K562 (cell line): Measurements from ENCODE around the gene BAZ2A. TPM values are rescaled to one million over a fixed set of nuclear protein-coding genes. Genes with fewer than 3 reads are reported as not detected.
A peak's percentile ranks its signal among the peaks of the same experiment; 100 is the strongest.

Experiments
- ATF1 ChIP-seq, 2 experiments: fragments of 450-650 bp in 1 of 2; IDR thresholded peaks; 2 replicates each; pipeline ENCODE4 v1.6.1; 2016; ENCODE audit warnings: missing compliant biosample characterization in 1 of 2, missing genetic modification characterization in 1 of 2
- BMI1 ChIP-seq: fragments of 150-350 bp; IDR thresholded peaks from 2 replicates; pipeline ENCODE4 v1.6.1; 2014; ENCODE audit warnings: low read length
- ELF4 ChIP-seq: fragments of 450-650 bp; formaldehyde crosslinking; IDR thresholded peaks from 2 replicates; pipeline ENCODE4 v1.4.0; 2022; ENCODE audit warnings: missing genetic modification characterization
- MAZ ChIP-seq, 2 experiments: fragments of 450-650 bp in 1 of 2; sonication (generic) in 1 of 2; formaldehyde crosslinking; IDR thresholded peaks in 1 of 2; conservative IDR thresholded peaks in 1 of 2; 2 replicates each; pipeline versions ENCODE4 v1.4.0 to v1.5.0; 2020; ENCODE audit warnings: mild to moderate bottlenecking in 1 of 2, missing genetic modification reagents in 1 of 2
- RNF219 ChIP-seq: fragments of 250-450 bp; sonication (Bioruptor Pico); IDR thresholded peaks from 2 replicates; pipeline ENCODE4 v1.5.0; 2022; ENCODE audit warnings: mild to moderate bottlenecking
- SMARCB1 ChIP-seq: IDR thresholded peaks from 2 replicates; pipeline ENCODE4 v1.6.1; 2011; ENCODE audit warnings: improper control_type of control experiment, low read depth; ENCODE audit not compliant: insufficient read length
- THRB ChIP-seq: fragments of 450-650 bp; formaldehyde crosslinking; conservative IDR thresholded peaks from 2 replicates; pipeline ENCODE4 v1.4.0; 2022; ENCODE audit warnings: mild to moderate bottlenecking, missing genetic modification characterization
- TOE1 ChIP-seq, 2 experiments: fragments of 450-650 bp in 1 of 2; sonication (generic) in 1 of 2; formaldehyde crosslinking in 1 of 2; IDR thresholded peaks; 2 replicates each; pipeline versions ENCODE4 v1.7.1 to v1.8.0; 2016 to 2022; ENCODE audit warnings: borderline replicate concordance in 2 of 2, mild to moderate bottlenecking in 2 of 2, antibody characterized with exemption in 1 of 2, inconsistent platforms in 1 of 2, low read depth in 1 of 2, missing genetic modification reagents in 1 of 2, moderate library complexity in 1 of 2
- polyA plus RNA-seq, 8 experiments: library from polyadenylated mRNA; depleted of rRNA in 4 of 8; stranded (reverse) in 5 of 8; unstranded in 3 of 8; fragments of >200 nt; fragmentation: Nextera tagmentation in 2 of 8; fragmentation: Illumina TruSeq in 1 of 8; extraction: Ambion mirVana in 2 of 8; extraction: Trizol in 1 of 8; gene quantifications; 2 replicates each; pipeline versions ENCODE4 v1.2.1 to v1.2.3, GENCODE V29; 2011 to 2014; ENCODE audit warnings: inconsistent platforms in 1 of 8, missing spikeins in 1 of 8
- total RNA-seq, 7 experiments: library from RNA; depleted of rRNA in 6 of 7; stranded (reverse); fragments of >200 nt in 6 of 7; fragmentation: Illumina TruSeq in 2 of 7; extraction: Trizol in 2 of 7; gene quantifications; 2 replicates each; pipeline versions ENCODE4 v1.2.1 to v1.2.3, GENCODE V29; 2011 to 2021; ENCODE audit warnings: low replicate concordance in 1 of 7
- TF ChIP-seq, protein P1 (sequence below), 2 experiments: fragments of 450-650 bp; IDR thresholded peaks; 2 replicates each; pipeline ENCODE4 v1.6.1; 2016
- TF ChIP-seq, protein P2 (sequence below): IDR thresholded peaks from 3 replicates; pipeline ENCODE4 v1.6.1; 2011; ENCODE audit warnings: borderline replicate concordance, mild to moderate bottlenecking, moderate library complexity; ENCODE audit not compliant: insufficient read length; ENCODE audit errors: extremely low read depth
- TF ChIP-seq, protein P3 (sequence below): fragments of 450-650 bp; IDR thresholded peaks from 2 replicates; pipeline ENCODE4 v1.7.1; 2018; ENCODE audit warnings: mild to moderate bottlenecking, low read depth; ENCODE audit not compliant: partially characterized antibody
- TF ChIP-seq, protein P4 (sequence below): sonication (generic); IDR thresholded peaks from 2 replicates; pipeline ENCODE4 v1.6.1; 2016

BAZ2A gene
- total and polyA plus RNA-seq, 9 of the 15 experiments (the other 6 are each of a cell fraction or from before 2014, with no cell fraction given): 4.5 to 86.4 (median 26.2) TPM

GRCh38 chr12:56634242-56634836, 4.2 kb upstream of the BAZ2A start (continued):
- TF ChIP-seq, protein P1, sequence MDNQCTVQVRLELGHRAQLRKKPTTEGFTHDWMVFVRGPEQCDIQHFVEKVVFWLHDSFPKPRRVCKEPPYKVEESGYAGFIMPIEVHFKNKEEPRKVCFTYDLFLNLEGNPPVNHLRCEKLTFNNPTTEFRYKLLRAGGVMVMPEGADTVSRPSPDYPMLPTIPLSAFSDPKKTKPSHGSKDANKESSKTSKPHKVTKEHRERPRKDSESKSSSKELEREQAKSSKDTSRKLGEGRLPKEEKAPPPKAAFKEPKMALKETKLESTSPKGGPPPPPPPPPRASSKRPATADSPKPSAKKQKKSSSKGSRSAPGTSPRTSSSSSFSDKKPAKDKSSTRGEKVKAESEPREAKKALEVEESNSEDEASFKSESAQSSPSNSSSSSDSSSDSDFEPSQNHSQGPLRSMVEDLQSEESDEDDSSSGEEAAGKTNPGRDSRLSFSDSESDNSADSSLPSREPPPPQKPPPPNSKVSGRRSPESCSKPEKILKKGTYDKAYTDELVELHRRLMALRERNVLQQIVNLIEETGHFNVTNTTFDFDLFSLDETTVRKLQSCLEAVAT (IDR thresholded peaks at IDR 0.05): peak in 1 of 2 experiments; percentile 38; a peak in 2 of 4 replicates
- peak in 1 of 2 experiments; percentile 24; a peak in 1 of 4 replicates for TF ChIP-seq MAZ (CRISPR knock-in tag; conservative IDR thresholded peaks at IDR 0.05 in 1 of 2, IDR thresholded peaks at IDR 0.05 in 1 of 2)
- TF ChIP-seq BMI1: no peak
- TF ChIP-seq, protein P2, sequence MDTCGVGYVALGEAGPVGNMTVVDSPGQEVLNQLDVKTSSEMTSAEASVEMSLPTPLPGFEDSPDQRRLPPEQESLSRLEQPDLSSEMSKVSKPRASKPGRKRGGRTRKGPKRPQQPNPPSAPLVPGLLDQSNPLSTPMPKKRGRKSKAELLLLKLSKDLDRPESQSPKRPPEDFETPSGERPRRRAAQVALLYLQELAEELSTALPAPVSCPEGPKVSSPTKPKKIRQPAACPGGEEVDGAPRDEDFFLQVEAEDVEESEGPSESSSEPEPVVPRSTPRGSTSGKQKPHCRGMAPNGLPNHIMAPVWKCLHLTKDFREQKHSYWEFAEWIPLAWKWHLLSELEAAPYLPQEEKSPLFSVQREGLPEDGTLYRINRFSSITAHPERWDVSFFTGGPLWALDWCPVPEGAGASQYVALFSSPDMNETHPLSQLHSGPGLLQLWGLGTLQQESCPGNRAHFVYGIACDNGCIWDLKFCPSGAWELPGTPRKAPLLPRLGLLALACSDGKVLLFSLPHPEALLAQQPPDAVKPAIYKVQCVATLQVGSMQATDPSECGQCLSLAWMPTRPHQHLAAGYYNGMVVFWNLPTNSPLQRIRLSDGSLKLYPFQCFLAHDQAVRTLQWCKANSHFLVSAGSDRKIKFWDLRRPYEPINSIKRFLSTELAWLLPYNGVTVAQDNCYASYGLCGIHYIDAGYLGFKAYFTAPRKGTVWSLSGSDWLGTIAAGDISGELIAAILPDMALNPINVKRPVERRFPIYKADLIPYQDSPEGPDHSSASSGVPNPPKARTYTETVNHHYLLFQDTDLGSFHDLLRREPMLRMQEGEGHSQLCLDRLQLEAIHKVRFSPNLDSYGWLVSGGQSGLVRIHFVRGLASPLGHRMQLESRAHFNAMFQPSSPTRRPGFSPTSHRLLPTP: no peak
- TF ChIP-seq THRB: 0 out of 2 replicates have a peak, but pooled peaks have one; percentile 29
- TF ChIP-seq, protein P3, sequence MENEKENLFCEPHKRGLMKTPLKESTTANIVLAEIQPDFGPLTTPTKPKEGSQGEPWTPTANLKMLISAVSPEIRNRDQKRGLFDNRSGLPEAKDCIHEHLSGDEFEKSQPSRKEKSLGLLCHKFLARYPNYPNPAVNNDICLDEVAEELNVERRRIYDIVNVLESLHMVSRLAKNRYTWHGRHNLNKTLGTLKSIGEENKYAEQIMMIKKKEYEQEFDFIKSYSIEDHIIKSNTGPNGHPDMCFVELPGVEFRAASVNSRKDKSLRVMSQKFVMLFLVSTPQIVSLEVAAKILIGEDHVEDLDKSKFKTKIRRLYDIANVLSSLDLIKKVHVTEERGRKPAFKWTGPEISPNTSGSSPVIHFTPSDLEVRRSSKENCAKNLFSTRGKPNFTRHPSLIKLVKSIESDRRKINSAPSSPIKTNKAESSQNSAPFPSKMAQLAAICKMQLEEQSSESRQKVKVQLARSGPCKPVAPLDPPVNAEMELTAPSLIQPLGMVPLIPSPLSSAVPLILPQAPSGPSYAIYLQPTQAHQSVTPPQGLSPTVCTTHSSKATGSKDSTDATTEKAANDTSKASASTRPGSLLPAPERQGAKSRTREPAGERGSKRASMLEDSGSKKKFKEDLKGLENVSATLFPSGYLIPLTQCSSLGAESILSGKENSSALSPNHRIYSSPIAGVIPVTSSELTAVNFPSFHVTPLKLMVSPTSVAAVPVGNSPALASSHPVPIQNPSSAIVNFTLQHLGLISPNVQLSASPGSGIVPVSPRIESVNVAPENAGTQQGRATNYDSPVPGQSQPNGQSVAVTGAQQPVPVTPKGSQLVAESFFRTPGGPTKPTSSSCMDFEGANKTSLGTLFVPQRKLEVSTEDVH: peak; percentile 35
- TF ChIP-seq, protein P4, sequence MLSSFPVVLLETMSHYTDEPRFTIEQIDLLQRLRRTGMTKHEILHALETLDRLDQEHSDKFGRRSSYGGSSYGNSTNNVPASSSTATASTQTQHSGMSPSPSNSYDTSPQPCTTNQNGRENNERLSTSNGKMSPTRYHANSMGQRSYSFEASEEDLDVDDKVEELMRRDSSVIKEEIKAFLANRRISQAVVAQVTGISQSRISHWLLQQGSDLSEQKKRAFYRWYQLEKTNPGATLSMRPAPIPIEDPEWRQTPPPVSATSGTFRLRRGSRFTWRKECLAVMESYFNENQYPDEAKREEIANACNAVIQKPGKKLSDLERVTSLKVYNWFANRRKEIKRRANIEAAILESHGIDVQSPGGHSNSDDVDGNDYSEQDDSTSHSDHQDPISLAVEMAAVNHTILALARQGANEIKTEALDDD: 0 out of 2 replicates have a peak, but pooled peaks have one; percentile 7
- TF ChIP-seq ELF4 (CRISPR knock-in tag): 0 out of 2 replicates have a peak, but pooled peaks have one; percentile 40
- TF ChIP-seq ATF1 (CRISPR knock-in tag; IDR thresholded peaks at IDR 0.05): no peak
- TF ChIP-seq ATF1 (tag; IDR thresholded peaks at IDR 0.05): peak; percentile 22
- 0 out of 2 replicates have a peak, but pooled peaks have one; percentile 10 for TF ChIP-seq TOE1 (IDR thresholded peaks at IDR 0.05; ENCODE audit: borderline replicate concordance)
- no peak for TF ChIP-seq TOE1 (CRISPR knock-in tag; IDR thresholded peaks at IDR 0.05; ENCODE audit: borderline replicate concordance, low read depth)
- no peak for TF ChIP-seq RNF219 (CRISPR knock-in tag)
- no peak for TF ChIP-seq SMARCB1
